GM15510 (cell line): Measurements from ENCODE around the gene BLVRA.
A peak's percentile ranks its signal among the peaks of the same experiment; 100 is the strongest.

ENCODE experiments used
- POLR2A ChIP-seq: IDR thresholded peaks from 3 replicates; pipeline ENCODE4 v1.6.1; 2011; ENCODE audit warnings: borderline replicate concordance; ENCODE audit not compliant: insufficient read length; ENCODE audit errors: extremely low read depth

Gene BLVRA

GRCh38 chr7:43758029-43758821, at the start of gene BLVRA:
TSS of gene BLVRA (plus strand) at chr7:43758680. CDS start at chr7:43771159, 12,479 bp downstream.
- peak; percentile 43 for TF ChIP-seq POLR2A

GRCh38 chr7:43711503-43711902, 47.0 kb upstream of the BLVRA start:
- no peak for TF ChIP-seq POLR2A

- no peak for TF ChIP-seq POLR2A
These were observed 41.9 kb upstream of the BLVRA start for GRCh38 chr7:43716598-43716997.

GRCh38 chr7:43721193-43721806, 37.2 kb upstream of the BLVRA start:
- TF ChIP-seq POLR2A: no peak

- no peak for TF ChIP-seq POLR2A
These were observed 35.5 kb upstream of the BLVRA start for GRCh38 chr7:43723007-43723341.

GRCh38 chr7:43725251-43725650, 33.2 kb upstream of the BLVRA start:
- TF ChIP-seq POLR2A: no peak

GRCh38 chr7:43726466-43726865, 32.0 kb upstream of the BLVRA start:
- TF ChIP-seq POLR2A: no peak

- TF ChIP-seq POLR2A: no peak
These were observed 31.5 kb upstream of the BLVRA start for GRCh38 chr7:43727003-43727402.

GRCh38 chr7:43727494-43727893, 31.0 kb upstream of the BLVRA start:
- no peak for TF ChIP-seq POLR2A

- TF ChIP-seq POLR2A: peak; percentile 86
These were observed 29.1 kb upstream of the BLVRA start, which contains the start of gene COA1 for GRCh38 chr7:43729214-43729923. TSS of gene COA1 (minus strand) at chr7:43729523. CDS start at chr7:43648614, 80,909 bp downstream.

- TF ChIP-seq POLR2A: no peak
These were observed 28.6 kb upstream of the BLVRA start for GRCh38 chr7:43729924-43730248.

GRCh38 chr7:43735403-43735801, 23.1 kb upstream of the BLVRA start:
- TF ChIP-seq POLR2A: no peak

- no peak for TF ChIP-seq POLR2A
These were observed 22.5 kb upstream of the BLVRA start for GRCh38 chr7:43735802-43736603.

GRCh38 chr7:43737467-43738127, 20.9 kb upstream of the BLVRA start:
- no peak for TF ChIP-seq POLR2A

- TF ChIP-seq POLR2A: no peak
These were observed 15.8 kb upstream of the BLVRA start for GRCh38 chr7:43742692-43743091.

- no peak for TF ChIP-seq POLR2A
These were observed 11.0 kb upstream of the BLVRA start for GRCh38 chr7:43747328-43748105.
